GM12872 (cell line): ENCODE results near the gene C1orf122.

Experiments used
- CTCF ChIP-seq: IDR thresholded peaks from 3 replicates; pipeline ENCODE4 v1.5.1; 2011; ENCODE audit warnings: low read depth, mild to moderate bottlenecking, low read length, moderate library complexity; ENCODE audit not compliant: insufficient read depth

The C1orf122 gene

DNA sequence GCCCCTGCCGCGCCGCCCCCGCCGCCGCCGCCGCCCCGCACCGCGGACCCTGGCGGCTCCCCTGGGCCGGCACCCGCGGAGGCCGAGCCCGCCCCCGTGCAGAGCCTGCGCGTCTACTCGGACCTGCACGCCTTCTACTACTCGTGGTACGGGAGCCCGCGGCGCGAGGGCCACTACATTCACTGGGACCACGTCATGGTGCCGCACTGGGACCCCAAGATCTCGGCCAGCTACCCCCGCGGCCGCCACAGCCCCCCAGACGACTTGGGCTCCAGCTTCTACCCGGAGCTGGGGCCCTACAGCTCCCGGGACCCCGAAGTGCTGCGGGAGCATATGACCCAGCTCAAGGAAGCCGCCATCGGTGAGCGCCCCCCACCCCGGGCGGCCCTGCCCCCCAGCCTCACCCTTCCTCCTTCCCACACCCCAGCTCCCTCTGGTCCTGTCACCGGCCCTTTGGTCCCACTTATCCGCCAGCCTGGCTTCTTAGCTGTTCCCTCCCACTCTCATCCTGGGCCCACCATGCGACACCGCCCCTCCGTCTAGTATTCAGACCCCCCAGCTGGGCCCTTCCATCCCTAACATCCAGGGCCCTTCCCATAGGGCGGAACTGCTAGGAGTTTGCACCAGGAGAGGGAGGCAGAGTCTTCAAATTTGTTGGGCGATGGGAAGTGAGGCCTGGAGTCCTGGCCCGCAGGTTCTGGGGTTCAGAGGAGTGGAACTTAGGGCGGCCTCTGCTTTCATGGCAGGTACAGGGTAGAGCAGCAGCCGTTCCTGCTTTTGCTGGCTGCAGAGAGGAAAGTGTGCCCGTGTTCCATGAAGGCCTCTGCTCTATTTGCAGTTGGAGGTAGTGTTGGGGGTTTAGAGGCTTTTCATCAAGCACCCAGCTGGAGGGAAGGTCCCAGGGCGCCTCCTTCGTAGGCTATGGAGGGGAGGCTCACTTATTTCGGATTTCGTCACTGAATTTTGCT, 12.9 kb upstream of the C1orf122 start:
- TF ChIP-seq CTCF: no peak

DNA sequence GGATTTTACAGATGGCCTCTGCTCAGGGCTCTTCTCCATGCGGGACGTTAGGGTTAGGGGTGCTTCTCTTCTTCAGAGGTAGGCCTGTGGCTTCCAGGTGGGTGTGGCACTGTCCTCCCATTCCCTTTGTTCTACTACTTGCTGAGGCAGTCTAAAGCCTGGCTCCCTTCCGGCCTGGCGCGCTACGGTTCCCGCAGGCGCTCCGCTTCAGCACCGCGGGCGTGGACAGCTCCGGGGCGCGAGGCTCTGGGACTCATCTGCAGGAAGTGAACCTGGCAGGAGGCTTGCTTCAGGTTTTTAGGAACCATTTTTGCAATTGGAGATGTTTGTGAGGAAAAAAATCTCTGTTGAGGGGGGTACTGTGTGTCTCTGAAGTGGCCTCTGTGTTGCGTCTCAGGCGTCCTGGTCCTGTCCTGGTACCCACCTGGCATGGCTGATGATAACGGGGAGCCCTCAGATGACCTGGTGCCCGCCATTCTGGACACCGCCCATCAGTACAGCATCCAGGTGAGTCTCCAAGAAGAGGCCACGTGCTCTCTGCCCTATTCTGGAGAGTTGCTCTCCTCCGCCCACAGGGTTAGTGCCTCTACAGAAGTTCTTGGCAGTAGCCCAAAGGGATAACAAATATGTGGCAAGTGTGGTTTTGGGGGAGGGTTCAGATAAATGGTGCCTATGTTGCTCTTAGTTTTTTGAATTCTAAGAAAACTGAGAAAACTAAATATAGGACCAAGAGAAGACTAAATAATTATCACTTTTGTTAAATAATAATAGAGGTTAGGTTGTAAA, 12.1 kb upstream of the C1orf122 start:
- no peak for TF ChIP-seq CTCF

- no peak for TF ChIP-seq CTCF
These were observed 9.7 kb upstream of the C1orf122 start for GRCh38 chr1:37797750-37798345.

DNA sequence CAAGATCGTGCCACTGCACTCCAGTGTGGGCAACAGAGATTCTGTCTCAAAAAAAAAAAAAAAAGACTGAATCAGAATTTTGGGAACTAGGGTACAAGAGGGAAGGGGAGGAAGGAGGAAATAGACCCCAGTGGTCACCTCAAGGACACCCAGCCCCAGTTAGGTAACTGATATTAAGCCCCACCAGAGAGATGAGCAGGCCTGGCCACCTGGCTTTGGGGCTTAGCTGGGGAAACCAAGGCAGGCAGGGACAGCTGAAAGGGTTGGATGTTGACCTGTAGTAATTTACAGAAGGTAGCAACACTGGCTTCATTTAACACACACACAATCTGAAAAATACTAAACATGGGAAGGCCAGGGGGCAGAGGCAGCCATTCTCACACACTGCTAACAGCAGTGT, 5.2 kb upstream of the C1orf122 start:
- TF ChIP-seq CTCF: no peak

- no peak for TF ChIP-seq CTCF
These were observed 403 bp upstream of the C1orf122 start for GRCh38 chr1:37807220-37807554.

DNA sequence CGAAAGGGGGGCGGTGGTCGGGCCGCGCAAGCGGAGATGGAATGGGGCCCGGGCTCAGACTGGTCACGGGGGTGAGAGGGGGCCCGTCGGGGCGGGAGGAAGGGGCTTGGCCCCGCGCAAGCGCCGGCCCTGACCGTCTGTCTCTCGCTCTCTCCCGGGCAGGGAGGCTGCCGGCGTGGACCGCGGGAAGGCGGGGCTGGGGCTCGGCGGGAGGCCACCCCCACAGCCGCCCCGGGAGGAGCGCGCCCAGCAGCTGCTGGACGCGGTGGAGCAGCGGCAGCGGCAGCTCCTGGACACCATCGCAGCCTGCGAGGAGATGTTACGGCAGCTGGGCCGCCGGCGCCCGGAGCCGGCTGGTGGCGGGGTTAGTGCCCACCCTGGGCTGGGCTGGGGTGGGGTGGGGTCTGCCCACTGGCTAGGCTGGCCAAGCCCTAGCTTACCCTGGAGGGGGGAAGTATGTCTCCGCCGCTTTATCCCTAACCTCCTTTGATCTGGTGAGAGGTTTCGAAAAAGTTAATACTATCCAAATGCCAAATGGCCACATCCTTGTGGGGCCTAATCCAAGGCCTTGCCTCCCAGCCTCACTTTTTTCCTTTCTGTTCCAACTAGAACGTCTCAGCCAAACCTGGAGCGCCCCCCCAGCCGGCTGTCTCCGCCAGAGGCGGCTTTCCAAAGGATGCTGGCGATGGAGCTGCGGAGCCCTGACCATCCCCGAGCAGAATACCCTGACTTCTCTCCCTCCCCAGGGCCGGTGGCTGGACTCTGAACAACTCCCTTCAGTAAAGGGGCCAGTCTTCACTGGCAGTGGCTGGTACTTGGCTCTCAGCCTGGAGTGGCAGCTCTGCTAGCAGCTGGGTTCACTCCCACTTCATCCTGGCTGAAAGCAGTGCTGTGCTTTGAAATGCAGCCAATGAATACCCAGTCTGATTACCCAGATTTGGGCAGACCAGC, 1.1 kb downstream of the C1orf122 start:
- no peak for TF ChIP-seq CTCF
